Sigmoid colon (tissue), 7 donors: ENCODE measurements around the gene IL18BP. TPM values are rescaled to one million over a fixed set of nuclear protein-coding genes. Genes with fewer than 3 reads are reported as not detected.

Experiments
- DNase-seq: peaks from one replicate; pipeline ENCODE4 v3.0.0-alpha.2; 2019
- H3K27ac ChIP-seq, 4 donors: fragments of 200-600 bp; sonication (generic); one replicate each; pipeline ENCODE4 v1.5.1; 2016 to 2019; ENCODE audit warnings: mild to moderate bottlenecking in 1 of 4
- H3K27me3 ChIP-seq, 3 donors: fragments of 200-600 bp; sonication (generic); one replicate each; pipeline ENCODE4 v1.5.1; 2019; ENCODE audit warnings: mild to moderate bottlenecking in 1 of 3
- H3K36me3 ChIP-seq, 4 donors: fragments of 200-600 bp; sonication (generic); one replicate each; pipeline ENCODE4 v1.5.1; 2016 to 2019
- H3K4me1 ChIP-seq, 4 donors: fragments of 200-600 bp; sonication (generic); one replicate each; pipeline ENCODE4 v1.5.1; 2017 to 2019
- H3K4me3 ChIP-seq, 4 donors: fragments of 200-600 bp; sonication (generic); one replicate each; pipeline ENCODE4 v1.5.1; 2017 to 2019; ENCODE audit warnings: mild to moderate bottlenecking in 2 of 4, moderate library complexity in 1 of 4
- H3K9me3 ChIP-seq, 4 donors: fragments of 200-600 bp in 3 of 4; sonication (generic) in 3 of 4; one replicate each; pipeline versions ENCODE4 v1.5.1 to v1.6.1; 2013 to 2019
- CTCF ChIP-seq, 4 experiments: fragments of 450-650 bp in 3 of 4; fragments of 200-600 bp in 1 of 4; IDR thresholded peaks; one replicate each; pipeline ENCODE4 v1.5.1; 2016 to 2019; ENCODE audit warnings: antibody characterized with exemption in 4 of 4, mild to moderate bottlenecking in 3 of 4, moderate library complexity in 2 of 4
- EP300 ChIP-seq, 4 donors: sonication (generic); formaldehyde crosslinking; IDR thresholded peaks; one replicate each; pipeline ENCODE4 v1.6.1; 2017; ENCODE audit warnings: antibody characterized with exemption in 4 of 4
- POLR2A ChIP-seq, 2 donors: fragments of 450-650 bp; IDR thresholded peaks; one replicate each; pipeline ENCODE4 v1.6.1; 2016; ENCODE audit warnings: antibody characterized with exemption in 2 of 2, mild to moderate bottlenecking in 2 of 2, moderate library complexity in 2 of 2
- POLR2AphosphoS5 ChIP-seq, 4 donors: sonication (generic); formaldehyde crosslinking; IDR thresholded peaks; one replicate each; pipeline ENCODE4 v1.6.1; 2017; ENCODE audit warnings: antibody characterized with exemption in 4 of 4
- WGBS, 2 donors: extraction: QIAGEN DNeasy Blood & Tissue Kit; methylation state at CpG; one replicate each; pipeline ENCODE4 v1.1.7; 2013; 5-methylcytosine and 5-hydroxymethylcytosine counted together
- intact Hi-C: fragments of 100-400 bp; cut with DNase I; formaldehyde crosslinking; loops from one replicate; pipeline ENCODE4 v1.15.1; 2023
- polyA plus RNA-seq, 3 donors: library from polyadenylated mRNA; stranded (reverse); fragments of 200-250 nt; gene quantifications; one replicate each; pipeline ENCODE4 v1.2.3, GENCODE V29; 2013
- total RNA-seq, 4 donors: library from RNA; depleted of rRNA; stranded (reverse); fragments of >200 nt; gene quantifications; one replicate each; pipeline ENCODE4 v1.1.0, GENCODE V29; 2016
- donor health status: healthy with polysubstance abuse.
- donor health status: Bipolar disorder and iron deficiency.
- donor health status: healthy.

The IL18BP gene
- total and polyA plus RNA-seq, 7 donors = 2.5 to 21.3 (median 6.0) TPM

- 74 to 77% methylated on average over 8 of the region's 8 CpGs for WGBS, 2 donors
- no peaks in the 10 kb centered on the region for H3K9me3 ChIP-seq
- intact Hi-C loops = no loop called here
- peak overlapping the region; percentile 59 to 80 (median 75) for H3K27ac ChIP-seq
- peaks cover 0 to 40% (median 30%) of the 10 kb centered on the region in 4 donors for H3K4me1 ChIP-seq
- peaks cover 22 to 31% (median 28%) of the 10 kb centered on the region in 4 donors for H3K36me3 ChIP-seq
- peak overlapping the region in 3 of 4 donors; percentile 9 to 32 (median 30) for H3K4me3 ChIP-seq
- no peaks in the 10 kb centered on the region for H3K27me3 ChIP-seq
- DNase-seq = peak; percentile 70
- TF ChIP-seq CTCF (IDR thresholded peaks at IDR 0.05) (no peak), POLR2AphosphoS5 (IDR thresholded peaks at IDR 0.05) (peak in 1 of 4 donors; percentile 6)
Measured at GRCh38 chr11:71999798-72000197, 1.1 kb downstream of the IL18BP start.

- DNase-seq = peak; percentile 71
Measured at GRCh38 chr11:72000202-72000867, 1.6 kb downstream of the IL18BP start.

GRCh38 chr11:72001285-72001684 lies 2.6 kb downstream of the IL18BP start:
- TF ChIP-seq POLR2AphosphoS5 (IDR thresholded peaks at IDR 0.05) (peak in 1 of 4 donors; percentile 5), CTCF (IDR thresholded peaks at IDR 0.05) (no peak), EP300 (IDR thresholded peaks at IDR 0.05) (no peak)
- intact Hi-C loops = no loop called here
- Histone ChIP-seq H3K4me1 (peaks cover 0 to 46% (median 30%) of the 10 kb centered on the region in 4 donors), H3K27ac (peak overlapping the region in 3 of 4 donors; percentile 59 to 80 (median 78)), H3K36me3 (peaks cover 37 to 46% (median 43%) of the 10 kb centered on the region in 4 donors), H3K4me3 (no peak overlapping the region), H3K27me3 (no peaks in the 10 kb centered on the region), H3K9me3 (no peaks in the 10 kb centered on the region)
- WGBS, 2 donors = 82 to 89% methylated on average over 11 of the region's 11 CpGs
- DNase-seq = peak; percentile 64

More at GRCh38 chr11:72000202-72000867, 1.6 kb downstream of the IL18BP start:
- WGBS, 2 donors = 91 to 93% methylated on average over 10 of the region's 10 CpGs
- TF ChIP-seq POLR2AphosphoS5 (IDR thresholded peaks at IDR 0.05) (no peak), CTCF (IDR thresholded peaks at IDR 0.05) (no peak), POLR2A (IDR thresholded peaks at IDR 0.05) (no peak), EP300 (IDR thresholded peaks at IDR 0.05) (no peak)
- no peaks in the 10 kb centered on the region for H3K9me3 ChIP-seq
- no peaks in the 10 kb centered on the region for H3K27me3 ChIP-seq
- peak overlapping the region in 2 of 4 donors; percentile 30 to 32 for H3K4me3 ChIP-seq
- peaks cover 28 to 36% (median 33%) of the 10 kb centered on the region in 4 donors for H3K36me3 ChIP-seq
- intact Hi-C loops = no loop called here
- H3K4me1 ChIP-seq = peaks cover 0 to 41% (median 30%) of the 10 kb centered on the region in 4 donors
- peak overlapping the region; percentile 59 to 80 (median 75) for H3K27ac ChIP-seq

GRCh38 chr11:72001834-72002591 lies 3.3 kb downstream of the IL18BP start:
- Histone ChIP-seq H3K4me1 (peaks cover 0 to 46% (median 30%) of the 10 kb centered on the region in 4 donors), H3K27me3 (no peaks in the 10 kb centered on the region), H3K9me3 (no peaks in the 10 kb centered on the region), H3K4me3 (no peak overlapping the region), H3K36me3 (peaks cover 44 to 53% (median 50%) of the 10 kb centered on the region in 4 donors), H3K27ac (peak overlapping the region in 2 of 4 donors; percentile 78 to 80)
- WGBS, 2 donors = 65 to 73% methylated on average over 10 of the region's 10 CpGs
- TF ChIP-seq POLR2A (IDR thresholded peaks at IDR 0.05) (no peak), POLR2AphosphoS5 (IDR thresholded peaks at IDR 0.05) (peak in 2 of 4 donors; percentile 46 to 52)
- no peak for DNase-seq
- intact Hi-C loops = no loop called here
